Measurements from ENCODE around the gene FLT1.

Gene FLT1

DNA sequence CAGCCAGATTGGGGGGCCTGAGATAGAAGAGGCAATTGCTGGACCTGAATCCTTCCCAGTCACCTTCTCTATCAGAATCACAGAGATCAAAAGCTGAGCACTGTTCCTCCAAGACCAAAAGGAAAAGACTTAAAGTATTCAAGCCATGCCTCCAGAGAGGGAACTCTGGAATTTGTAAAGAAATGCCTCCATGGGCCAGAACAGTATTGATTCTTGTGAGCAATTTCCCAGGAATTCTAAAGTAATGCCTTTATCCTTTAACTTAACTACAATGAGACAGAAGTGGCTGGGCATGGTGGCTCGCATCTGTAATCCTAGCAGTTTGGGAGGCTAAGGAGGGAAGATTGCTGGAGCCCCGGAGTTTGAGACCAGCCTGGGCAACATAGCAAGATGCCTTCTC is 148.8 kb downstream of the FLT1 start:
- Histone ChIP-seq H3K36me3 (no peaks in the 10 kb centered on the region), H3K4me3 (ENCODE audit: low read depth, low read length) (no peak overlapping the region), H3K9me3 (ENCODE audit: severe bottlenecking) (no peaks in the 10 kb centered on the region), H3K27me3 (ENCODE audit: insufficient read depth, low read depth, severe bottlenecking) (no peaks in the 10 kb centered on the region), H3K27ac (no peak overlapping the region)
- DNase-seq, result no peak
- TF ChIP-seq, protein P1, sequence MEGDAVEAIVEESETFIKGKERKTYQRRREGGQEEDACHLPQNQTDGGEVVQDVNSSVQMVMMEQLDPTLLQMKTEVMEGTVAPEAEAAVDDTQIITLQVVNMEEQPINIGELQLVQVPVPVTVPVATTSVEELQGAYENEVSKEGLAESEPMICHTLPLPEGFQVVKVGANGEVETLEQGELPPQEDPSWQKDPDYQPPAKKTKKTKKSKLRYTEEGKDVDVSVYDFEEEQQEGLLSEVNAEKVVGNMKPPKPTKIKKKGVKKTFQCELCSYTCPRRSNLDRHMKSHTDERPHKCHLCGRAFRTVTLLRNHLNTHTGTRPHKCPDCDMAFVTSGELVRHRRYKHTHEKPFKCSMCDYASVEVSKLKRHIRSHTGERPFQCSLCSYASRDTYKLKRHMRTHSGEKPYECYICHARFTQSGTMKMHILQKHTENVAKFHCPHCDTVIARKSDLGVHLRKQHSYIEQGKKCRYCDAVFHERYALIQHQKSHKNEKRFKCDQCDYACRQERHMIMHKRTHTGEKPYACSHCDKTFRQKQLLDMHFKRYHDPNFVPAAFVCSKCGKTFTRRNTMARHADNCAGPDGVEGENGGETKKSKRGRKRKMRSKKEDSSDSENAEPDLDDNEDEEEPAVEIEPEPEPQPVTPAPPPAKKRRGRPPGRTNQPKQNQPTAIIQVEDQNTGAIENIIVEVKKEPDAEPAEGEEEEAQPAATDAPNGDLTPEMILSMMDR (IDR thresholded peaks at IDR 0.05; ENCODE audit: low read depth, low read length), result no peak

DNA sequence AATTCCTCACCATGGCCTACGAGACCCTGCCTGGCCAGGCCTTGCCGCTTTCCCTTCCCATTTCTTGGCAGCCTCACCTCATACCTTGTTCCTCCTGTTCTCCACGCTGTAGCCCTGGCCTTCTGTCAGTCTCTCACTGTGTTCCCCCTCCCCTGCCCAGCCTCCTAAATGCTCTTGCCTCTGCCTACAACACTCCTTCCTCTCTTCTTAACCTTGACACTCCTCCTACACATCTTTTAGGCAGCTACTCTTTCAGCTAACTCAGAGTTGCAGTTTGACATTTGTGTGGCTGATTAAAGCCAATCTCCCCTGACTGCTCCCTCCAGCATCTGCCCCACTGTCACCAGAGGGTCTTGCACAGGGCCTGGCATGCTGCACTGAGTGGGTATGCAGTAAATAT is 150.8 kb downstream of the FLT1 start:
- TF ChIP-seq, protein P1 (IDR thresholded peaks at IDR 0.05; ENCODE audit: low read depth, low read length), result no peak
- DNase-seq, result no peak
- H3K36me3 ChIP-seq, result no peaks in the 10 kb centered on the region
- no peak overlapping the region for H3K4me3 ChIP-seq (ENCODE audit: low read depth, low read length)
- H3K9me3 ChIP-seq (ENCODE audit: severe bottlenecking), result no peaks in the 10 kb centered on the region
- no peaks in the 10 kb centered on the region for H3K27me3 ChIP-seq (ENCODE audit: insufficient read depth, low read depth, severe bottlenecking)
- no peak overlapping the region for H3K27ac ChIP-seq

DNA sequence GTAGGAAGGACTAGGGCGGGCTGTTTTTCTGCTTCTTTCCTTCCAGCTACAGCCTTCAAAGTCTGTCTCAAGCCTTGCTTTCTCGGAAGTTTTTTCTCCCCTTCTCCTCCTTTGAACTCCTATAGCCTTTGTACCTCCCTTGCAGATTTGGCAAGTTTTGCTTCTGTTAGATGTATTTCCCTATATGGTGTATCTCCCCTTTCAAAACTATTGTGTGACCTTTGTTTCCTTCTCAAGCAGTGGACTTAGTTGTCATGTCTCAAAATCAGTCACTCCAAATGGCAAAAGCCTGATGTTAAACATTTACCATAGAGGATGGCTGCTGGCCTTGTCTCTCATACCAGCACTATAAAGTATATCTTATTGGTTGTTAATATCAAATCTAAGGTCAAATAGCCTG is 152.7 kb downstream of the FLT1 start:
- Histone ChIP-seq H3K9me3 (ENCODE audit: severe bottlenecking) (no peaks in the 10 kb centered on the region), H3K27me3 (ENCODE audit: insufficient read depth, low read depth, severe bottlenecking) (no peaks in the 10 kb centered on the region), H3K4me3 (ENCODE audit: low read depth, low read length) (no peak overlapping the region), H3K27ac (no peak overlapping the region), H3K36me3 (no peaks in the 10 kb centered on the region)
- DNase-seq, result no peak
- TF ChIP-seq, protein P1 (IDR thresholded peaks at IDR 0.05; ENCODE audit: low read depth, low read length), result no peak

DNA sequence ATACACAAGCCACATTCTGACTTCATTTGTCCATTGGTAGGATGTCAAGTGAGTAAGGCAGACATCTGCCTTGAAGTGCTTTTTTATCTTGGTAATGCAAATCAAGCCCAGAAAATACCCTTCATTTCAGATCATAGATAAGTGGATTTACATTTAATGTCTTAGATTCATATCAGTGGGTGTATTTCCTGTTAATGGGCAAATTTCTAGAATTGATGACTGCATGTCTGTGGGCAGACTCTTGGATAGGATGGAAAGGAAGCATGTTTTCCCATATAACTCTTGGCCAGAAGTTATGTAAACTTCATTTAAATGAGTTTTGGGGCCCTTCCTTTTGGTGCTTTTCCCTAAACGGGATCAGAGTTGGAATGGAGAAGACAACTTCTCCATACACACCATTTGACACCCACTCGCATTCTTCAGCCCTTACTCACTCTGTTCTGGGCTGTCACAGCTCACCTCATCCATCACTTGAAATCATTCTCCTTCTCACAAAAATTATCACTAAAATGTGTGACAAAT is 154.6 kb downstream of the FLT1 start:
- Histone ChIP-seq H3K27me3 (ENCODE audit: insufficient read depth, low read depth, severe bottlenecking) (no peaks in the 10 kb centered on the region), H3K36me3 (no peaks in the 10 kb centered on the region), H3K4me3 (ENCODE audit: low read depth, low read length) (no peak overlapping the region), H3K9me3 (ENCODE audit: severe bottlenecking) (no peaks in the 10 kb centered on the region), H3K27ac (no peak overlapping the region)
- TF ChIP-seq, protein P1 (IDR thresholded peaks at IDR 0.05; ENCODE audit: low read depth, low read length), result no peak
- DNase-seq, result no peak

DNA sequence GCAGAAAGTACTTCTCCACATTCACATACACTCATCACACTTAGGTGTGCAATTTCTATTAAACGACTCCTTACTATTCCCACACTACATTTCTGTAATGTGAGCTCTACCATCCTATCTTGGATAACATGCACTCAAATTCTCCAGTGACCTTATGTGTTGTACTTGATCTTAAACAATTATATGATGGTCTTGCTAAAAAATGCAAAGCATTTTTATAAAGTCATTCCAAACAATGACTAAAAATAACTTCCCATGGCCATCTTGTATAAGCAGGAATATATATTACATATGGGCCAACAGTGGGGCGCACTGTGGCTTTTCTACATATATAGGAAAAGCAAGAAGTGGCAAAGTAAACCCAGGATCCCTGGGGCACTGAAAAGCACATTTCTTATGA is 155.5 kb downstream of the FLT1 start:
- no peaks in the 10 kb centered on the region for H3K36me3 ChIP-seq

DNA sequence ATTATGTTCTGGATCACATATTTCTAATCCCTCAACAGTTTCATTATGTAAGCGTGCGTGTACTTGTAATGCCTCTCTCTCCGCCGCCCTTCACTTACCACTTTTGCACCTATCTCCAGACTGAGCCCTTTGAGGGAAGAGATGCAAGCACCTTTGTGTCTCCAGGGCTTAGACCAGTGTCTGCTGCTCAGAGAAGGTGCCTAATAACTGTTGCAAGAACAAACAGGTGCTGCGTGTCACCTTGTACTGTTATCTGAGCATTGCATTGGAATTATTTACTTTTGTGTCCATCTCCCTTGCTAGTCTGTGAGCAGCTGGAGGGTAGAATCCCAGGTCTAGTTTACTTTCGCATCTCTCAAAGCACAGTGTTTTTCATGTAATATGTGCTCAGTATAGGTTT is 156.2 kb downstream of the FLT1 start:
- Histone ChIP-seq H3K4me3 (ENCODE audit: low read depth, low read length) (no peak overlapping the region), H3K27me3 (ENCODE audit: insufficient read depth, low read depth, severe bottlenecking) (no peaks in the 10 kb centered on the region), H3K36me3 (no peaks in the 10 kb centered on the region), H3K27ac (no peak overlapping the region), H3K9me3 (ENCODE audit: severe bottlenecking) (no peaks in the 10 kb centered on the region)
- TF ChIP-seq, protein P1 (IDR thresholded peaks at IDR 0.05; ENCODE audit: low read depth, low read length), result no peak
- no peak for DNase-seq

More for the DNA sequence above, 155.5 kb downstream of the FLT1 start:
- Histone ChIP-seq H3K27me3 (ENCODE audit: insufficient read depth, low read depth, severe bottlenecking) (no peaks in the 10 kb centered on the region), H3K4me3 (ENCODE audit: low read depth, low read length) (no peak overlapping the region), H3K9me3 (ENCODE audit: severe bottlenecking) (no peaks in the 10 kb centered on the region), H3K27ac (no peak overlapping the region)
- DNase-seq, result no peak
- TF ChIP-seq, protein P1 (IDR thresholded peaks at IDR 0.05; ENCODE audit: low read depth, low read length), result no peak

Data from WERI-Rb-1 (cell line).